ENCODE data around the gene MRPL44. TPM values are rescaled to one million over a fixed set of nuclear protein-coding genes. Genes with fewer than 3 reads are reported as not detected.

MRPL44 gene
- total and polyA plus RNA-seq, 2 of the 13 experiments (the other 11 are each of a cell fraction or from before 2014, with no cell fraction given), result 38.4 to 78.0 TPM

GRCh38 chr2:223908304-223908998, 48.8 kb upstream of the MRPL44 start (continued):
- TF ChIP-seq, protein P1, sequence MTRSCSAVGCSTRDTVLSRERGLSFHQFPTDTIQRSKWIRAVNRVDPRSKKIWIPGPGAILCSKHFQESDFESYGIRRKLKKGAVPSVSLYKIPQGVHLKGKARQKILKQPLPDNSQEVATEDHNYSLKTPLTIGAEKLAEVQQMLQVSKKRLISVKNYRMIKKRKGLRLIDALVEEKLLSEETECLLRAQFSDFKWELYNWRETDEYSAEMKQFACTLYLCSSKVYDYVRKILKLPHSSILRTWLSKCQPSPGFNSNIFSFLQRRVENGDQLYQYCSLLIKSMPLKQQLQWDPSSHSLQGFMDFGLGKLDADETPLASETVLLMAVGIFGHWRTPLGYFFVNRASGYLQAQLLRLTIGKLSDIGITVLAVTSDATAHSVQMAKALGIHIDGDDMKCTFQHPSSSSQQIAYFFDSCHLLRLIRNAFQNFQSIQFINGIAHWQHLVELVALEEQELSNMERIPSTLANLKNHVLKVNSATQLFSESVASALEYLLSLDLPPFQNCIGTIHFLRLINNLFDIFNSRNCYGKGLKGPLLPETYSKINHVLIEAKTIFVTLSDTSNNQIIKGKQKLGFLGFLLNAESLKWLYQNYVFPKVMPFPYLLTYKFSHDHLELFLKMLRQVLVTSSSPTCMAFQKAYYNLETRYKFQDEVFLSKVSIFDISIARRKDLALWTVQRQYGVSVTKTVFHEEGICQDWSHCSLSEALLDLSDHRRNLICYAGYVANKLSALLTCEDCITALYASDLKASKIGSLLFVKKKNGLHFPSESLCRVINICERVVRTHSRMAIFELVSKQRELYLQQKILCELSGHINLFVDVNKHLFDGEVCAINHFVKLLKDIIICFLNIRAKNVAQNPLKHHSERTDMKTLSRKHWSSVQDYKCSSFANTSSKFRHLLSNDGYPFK (CRISPR knock-in tag; IDR thresholded peaks at IDR 0.05; ENCODE audit: borderline replicate concordance), result peak; percentile 39; the same call in 1 of the 2 replicates
- TF ChIP-seq MAF1 (CRISPR knock-in tag; IDR thresholded peaks at IDR 0.05; ENCODE audit: borderline replicate concordance) (no peak; the same call in 1 of the 2 replicates), HDAC2 (CRISPR knock-in tag; IDR thresholded peaks at IDR 0.05) (peak; percentile 96), SAP130 (CRISPR knock-in tag; IDR thresholded peaks at IDR 0.05; ENCODE audit: low read depth) (peak; percentile 92), FOXP4 (CRISPR knock-in tag; IDR thresholded peaks at IDR 0.05) (peak; percentile 88), ZNF841 (CRISPR knock-in tag; IDR thresholded peaks at IDR 0.05; ENCODE audit: borderline replicate concordance) (no peak), ZNF256 (CRISPR knock-in tag; conservative IDR thresholded peaks at IDR 0.05) (no peak), ATF5 (CRISPR knock-in tag; IDR thresholded peaks at IDR 0.05; ENCODE audit: low read depth) (no peak), PITX1 (CRISPR knock-in tag; IDR thresholded peaks at IDR 0.05) (peak; percentile 93), HNRNPL (IDR thresholded peaks at IDR 0.05; ENCODE audit: low read depth, low read length) (no peak), SNAI1 (CRISPR knock-in tag; IDR thresholded peaks at IDR 0.05; ENCODE audit: borderline replicate concordance) (no peak), RARG (CRISPR knock-in tag; IDR thresholded peaks at IDR 0.05; ENCODE audit: low read depth) (no peak), NFYB (CRISPR knock-in tag; IDR thresholded peaks at IDR 0.05) (peak; percentile 25; the same call in 1 of the 2 replicates), MTF2 (CRISPR knock-in tag; IDR thresholded peaks at IDR 0.05; ENCODE audit: borderline replicate concordance) (no peak), ZMAT5 (CRISPR knock-in tag; IDR thresholded peaks at IDR 0.05; ENCODE audit: borderline replicate concordance, low read depth) (no peak), TCF7L2 (IDR thresholded peaks at IDR 0.05; ENCODE audit: low read depth, low read length) (no peak), ZBTB2 (CRISPR knock-in tag; IDR thresholded peaks at IDR 0.05; ENCODE audit: low read depth) (no peak), ZNF20 (CRISPR knock-in tag; IDR thresholded peaks at IDR 0.05) (no peak)
- TF ChIP-seq, protein P2, sequence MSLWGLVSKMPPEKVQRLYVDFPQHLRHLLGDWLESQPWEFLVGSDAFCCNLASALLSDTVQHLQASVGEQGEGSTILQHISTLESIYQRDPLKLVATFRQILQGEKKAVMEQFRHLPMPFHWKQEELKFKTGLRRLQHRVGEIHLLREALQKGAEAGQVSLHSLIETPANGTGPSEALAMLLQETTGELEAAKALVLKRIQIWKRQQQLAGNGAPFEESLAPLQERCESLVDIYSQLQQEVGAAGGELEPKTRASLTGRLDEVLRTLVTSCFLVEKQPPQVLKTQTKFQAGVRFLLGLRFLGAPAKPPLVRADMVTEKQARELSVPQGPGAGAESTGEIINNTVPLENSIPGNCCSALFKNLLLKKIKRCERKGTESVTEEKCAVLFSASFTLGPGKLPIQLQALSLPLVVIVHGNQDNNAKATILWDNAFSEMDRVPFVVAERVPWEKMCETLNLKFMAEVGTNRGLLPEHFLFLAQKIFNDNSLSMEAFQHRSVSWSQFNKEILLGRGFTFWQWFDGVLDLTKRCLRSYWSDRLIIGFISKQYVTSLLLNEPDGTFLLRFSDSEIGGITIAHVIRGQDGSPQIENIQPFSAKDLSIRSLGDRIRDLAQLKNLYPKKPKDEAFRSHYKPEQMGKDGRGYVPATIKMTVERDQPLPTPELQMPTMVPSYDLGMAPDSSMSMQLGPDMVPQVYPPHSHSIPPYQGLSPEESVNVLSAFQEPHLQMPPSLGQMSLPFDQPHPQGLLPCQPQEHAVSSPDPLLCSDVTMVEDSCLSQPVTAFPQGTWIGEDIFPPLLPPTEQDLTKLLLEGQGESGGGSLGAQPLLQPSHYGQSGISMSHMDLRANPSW (CRISPR knock-in tag; IDR thresholded peaks at IDR 0.05; ENCODE audit: borderline replicate concordance), result peak; percentile 89; the same call in 1 of the 2 replicates

All from HepG2 (cell line).